Panc1 (cell line): Measurements from ENCODE around the gene COL1A1. TPM values are rescaled to one million over a fixed set of nuclear protein-coding genes. Genes with fewer than 3 reads are reported as not detected.

ENCODE experiments used
- ATAC-seq: fragments of 200-7000 bp; cut with Tn5 transposase; 2 replicates; pipeline ENCODE4 v1.9.1; 2020; ENCODE audit warnings: mild to moderate bottlenecking, moderate library complexity
- BruUV-seq: library from RNA; stranded (reverse); fragments of 400-500 nt; replicated peaks from 2 replicates; lab custom pipeline; 2021; lab: Mats Ljungman, UMichigan
- CTCF ChIA-PET: fragments of 300-600 bp; sonication (Branson Sonifier 250); formaldehyde crosslinking; loops from one replicate; lab custom pipeline; 2022; ENCODE audit warnings: antibody characterized with exemption; lab: Charles Lee
- POLR2A ChIA-PET: fragments of 300-600 bp; sonication (Branson Sonifier 250); formaldehyde crosslinking; loops from one replicate; lab custom pipeline; 2022; ENCODE audit warnings: antibody characterized with exemption; lab: Charles Lee
- DNase-seq: peaks from one replicate; pipeline ENCODE4 v3.0.0-alpha.2; 2010; ENCODE audit warnings: low read depth, low spot score
- H3K27ac ChIP-seq: 2 replicates; pipeline ENCODE4 v1.5.1; 2011; ENCODE audit warnings: mild to moderate bottlenecking, low read length, inconsistent platforms
- H3K27me3 ChIP-seq: fragments of 200-500 bp; sonication (Bioruptor generic); 2 replicates; pipeline ENCODE4 v1.6.0; 2014; ENCODE audit warnings: low read length, inconsistent platforms; ENCODE audit not compliant: control insufficient read depth, insufficient read depth
- H3K36me3 ChIP-seq: fragments of 200-500 bp; sonication (Bioruptor generic); 2 replicates; pipeline ENCODE4 v1.5.1; 2014; ENCODE audit warnings: inconsistent platforms, mild to moderate bottlenecking, low read length, moderate library complexity; ENCODE audit not compliant: control insufficient read depth, insufficient read depth
- H3K4me1 ChIP-seq: 2 replicates; pipeline ENCODE4 v1.5.1; 2011; ENCODE audit warnings: inconsistent platforms, mild to moderate bottlenecking, low read length, moderate library complexity; ENCODE audit not compliant: control insufficient read depth, insufficient read depth
- H3K4me3 ChIP-seq, 2 experiments: 2 replicates each; pipeline ENCODE4 v1.5.1; 2011 to 2012; ENCODE audit warnings: low read depth in 2 of 2, low read length in 2 of 2, mild to moderate bottlenecking in 2 of 2, inconsistent platforms in 1 of 2, moderate library complexity in 1 of 2
- H3K9me3 ChIP-seq: fragments of 200-500 bp; sonication (Bioruptor generic); 2 replicates; pipeline ENCODE4 v1.5.1; 2014; ENCODE audit warnings: low read depth, mild to moderate bottlenecking, inconsistent platforms, low read length, moderate library complexity; ENCODE audit not compliant: control insufficient read depth, insufficient read depth
- CTCF ChIP-seq: fragments of 450-650 bp; IDR thresholded peaks from 2 replicates; pipeline ENCODE4 v1.5.1; 2017; ENCODE audit warnings: mild to moderate bottlenecking
- POLR2AphosphoS5 ChIP-seq: IDR thresholded peaks from 2 replicates; pipeline ENCODE4 v1.6.1; 2012; ENCODE audit warnings: mild to moderate bottlenecking, low read depth, low read length, moderate library complexity
- REST ChIP-seq, 2 experiments: IDR thresholded peaks; 2 replicates each; pipeline ENCODE4 v1.6.1; 2011 to 2012; ENCODE audit warnings: low read depth in 2 of 2, control low read depth in 1 of 2, low read length in 1 of 2, mild to moderate bottlenecking in 1 of 2, moderate library complexity in 1 of 2; ENCODE audit not compliant: insufficient read depth in 1 of 2
- SIN3A ChIP-seq: IDR thresholded peaks from 2 replicates; pipeline ENCODE4 v1.6.1; 2012; ENCODE audit warnings: low read depth, mild to moderate bottlenecking, low read length, moderate library complexity, borderline replicate concordance; ENCODE audit not compliant: insufficient read depth
- TCF7L2 ChIP-seq: IDR thresholded peaks from 2 replicates; pipeline ENCODE4 v1.6.1; 2011; ENCODE audit warnings: mild to moderate bottlenecking, low read depth, low read length, inconsistent platforms
- in situ Hi-C: cut with HindIII; loops from 2 replicates; pipeline ENCODE4 v1.10.0; 2016; ENCODE audit warnings: low sequenced_read_pairs, low pct_unique_long_range_greater_than_20kb
- intact Hi-C: fragments of 100-400 bp; cut with micrococcal nuclease; formaldehyde crosslinking; loops from one replicate; pipeline ENCODE4 v1.10.0; 2022; ENCODE audit not compliant: unreplicated experiment
- total RNA-seq: library from RNA; stranded (reverse); gene quantifications from one replicate; pipeline ENCODE4 v1.2.1, GENCODE V29; 2021; ENCODE audit not compliant: unreplicated experiment

Gene COL1A1
- total RNA-seq, 1 experiment from 2014 or later: 52.7 TPM

GRCh38 chr17:50139950-50140885 is 61.2 kb downstream of the COL1A1 start:
- peaks cover 27% of the 10 kb centered on the region for H3K36me3 ChIP-seq
- BruUV-seq: no TSS peak
- no peak overlapping the region for H3K4me3 ChIP-seq
- ChIA-PET POLR2A (interaction anchor here (0.6 to 1.2 kb wide), 2 partner anchors 10 to 12 kb away, joined by 3 to 12 read pairs; partner anchors contain the start of gene PPP1R9B), CTCF (interaction anchor here (0.5 to 0.6 kb wide), 2 partner anchors 20 to 897 kb away, joined by 3 to 6 read pairs; no protein-coding TSS in a partner anchor)
- peak; percentile 89 for ATAC-seq
- no peak for DNase-seq
- intact Hi-C loops: loop anchor here (1.0 kb wide), 1 partner anchor 21 kb away; no protein-coding TSS in a partner anchor
- no peak overlapping the region; the same call in 1 of the 2 replicates for H3K27ac ChIP-seq
- H3K27me3 ChIP-seq: no peaks in the 10 kb centered on the region
- H3K9me3 ChIP-seq: no peaks in the 10 kb centered on the region
- TF ChIP-seq CTCF (peak; percentile 98), SIN3A (no peak), REST (IDR thresholded peaks at IDR 0.05; ENCODE audit: insufficient read depth in 1 of 2, low read depth in 2 of 2, low read length in 1 of 2) (no peak), POLR2AphosphoS5 (peak; percentile 35; the same call in 1 of the 2 replicates), TCF7L2 (no peak)
- in situ Hi-C loops: no loop called here
- peaks cover 6% of the 10 kb centered on the region; the same call in 1 of the 2 replicates for H3K4me1 ChIP-seq

- H3K4me1 ChIP-seq: peaks cover 7% of the 10 kb centered on the region
- H3K4me3 ChIP-seq: no peak overlapping the region
- intact Hi-C loops: no loop called here
- ATAC-seq: no peak
- CTCF ChIA-PET: no interaction called here
- peaks cover 25% of the 10 kb centered on the region for H3K36me3 ChIP-seq
- no peak for DNase-seq
- no peaks in the 10 kb centered on the region for H3K27me3 ChIP-seq
- no peaks in the 10 kb centered on the region for H3K9me3 ChIP-seq
- POLR2A ChIA-PET: interaction anchor here (0.6 to 1.2 kb wide), 3 partner anchors 11 to 108 kb away, joined by 3 to 15 read pairs (median 12); partner anchors contain the start of gene PPP1R9B
- in situ Hi-C loops: no loop called here
- no peak overlapping the region for H3K27ac ChIP-seq
- TF ChIP-seq CTCF (no peak), REST (IDR thresholded peaks at IDR 0.05; ENCODE audit: insufficient read depth in 1 of 2, low read depth in 2 of 2, low read length in 1 of 2) (no peak), TCF7L2 (no peak), POLR2AphosphoS5 (no peak), SIN3A (no peak)
- no TSS peak for BruUV-seq
These were observed 62.1 kb downstream of the COL1A1 start for GRCh38 chr17:50139185-50139783.
